ENCODE results near the gene SLC25A44.
"Not testable (repeated sequence)": the region's sequence is repeated elsewhere in the genome, so short reads cannot be mapped to it uniquely, and the experiment has no call there.

SLC25A44 gene

GRCh38 chr1:156212130-156212529 is 18.2 kb downstream of the SLC25A44 start:
- no peak for DNase-seq

- peak; percentile 96 for DNase-seq
Observed at GRCh38 chr1:156212833-156213643, 19.1 kb downstream of the SLC25A44 start, which contains the start of gene PMF1. Gene PMF1, plus strand, starts transcription at chr1:156213007. Its CDS starts 9 bp downstream, at chr1:156213016.

GRCh38 chr1:156213644-156213966 is 19.7 kb downstream of the SLC25A44 start:
- DNase-seq, result no peak

- peak; percentile 19 for DNase-seq
Observed at GRCh38 chr1:156214024-156214748, 20.3 kb downstream of the SLC25A44 start.

- DNase-seq, result not testable (repeated sequence)
Observed at GRCh38 chr1:156216361-156217086, 22.6 kb downstream of the SLC25A44 start.

- peak; percentile 46 for DNase-seq
Observed at GRCh38 chr1:156217871-156218270, 24.0 kb downstream of the SLC25A44 start.

GRCh38 chr1:156220226-156220625 is 26.3 kb downstream of the SLC25A44 start:
- DNase-seq, result no peak

- no peak for DNase-seq
Observed at GRCh38 chr1:156221986-156222692, 28.2 kb downstream of the SLC25A44 start.

- DNase-seq, result no peak
Observed at GRCh38 chr1:156225677-156226014, 31.7 kb downstream of the SLC25A44 start.

GRCh38 chr1:156226116-156226538 is 32.2 kb downstream of the SLC25A44 start:
- no peak for DNase-seq

- DNase-seq, result no peak
Observed at GRCh38 chr1:156226782-156227181, 32.9 kb downstream of the SLC25A44 start.

GRCh38 chr1:156228501-156228900 is 34.6 kb downstream of the SLC25A44 start:
- DNase-seq, result no peak

- DNase-seq, result no peak
Observed at GRCh38 chr1:156229809-156230472, 36.0 kb downstream of the SLC25A44 start.

- no peak for DNase-seq
Observed at GRCh38 chr1:156230473-156230837, 36.6 kb downstream of the SLC25A44 start.

- DNase-seq, result no peak
Observed at GRCh38 chr1:156232201-156232894, 38.4 kb downstream of the SLC25A44 start.

- no peak for DNase-seq
Observed at GRCh38 chr1:156233426-156234127, 39.7 kb downstream of the SLC25A44 start.

GRCh38 chr1:156236164-156236563 is 42.3 kb downstream of the SLC25A44 start:
- no peak for DNase-seq

- DNase-seq, result no peak
Observed at GRCh38 chr1:156238248-156238647, 44.3 kb downstream of the SLC25A44 start.

- no peak for DNase-seq
Observed at GRCh38 chr1:156241311-156241811, 47.5 kb downstream of the SLC25A44 start.

GRCh38 chr1:156241926-156242325 is 48.0 kb downstream of the SLC25A44 start, which contains the start of gene BGLAP:
Gene BGLAP, plus strand, starts transcription at chr1:156242184. Its CDS starts 48 bp downstream, at chr1:156242232.
- DNase-seq, result no peak

- no peak for DNase-seq
Observed at GRCh38 chr1:156242738-156243137, 48.8 kb downstream of the SLC25A44 start.
